Endometrial microvascular endothelial cells (primary cell): ENCODE measurements around the gene SBF2. TPM values are rescaled to one million over a fixed set of nuclear protein-coding genes. Genes with fewer than 3 reads are reported as not detected.
"Not testable (repeated sequence)": the region's sequence is repeated elsewhere in the genome, so short reads cannot be mapped to it uniquely, and the experiment has no call there.

Experiments used
- in situ Hi-C: cut with HindIII; loops from 2 replicates; pipeline ENCODE4 v1.10.0; 2017; ENCODE audit warnings: low sequenced_read_pairs, low pct_unique_long_range_greater_than_20kb; ENCODE audit errors: inconsistent ontology term
- total RNA-seq: library from RNA; depleted of rRNA; stranded (reverse); fragments of >200 nt; gene quantifications from one replicate; pipeline ENCODE4 v1.2.3, GENCODE V29; 2015; ENCODE audit errors: inconsistent ontology term

The SBF2 gene
- total RNA-seq, 1 donor from 2014 or later: 26.6 TPM

- in situ Hi-C loops: no loop called here
Observed at GRCh38 chr11:10051868-10052586, 242.0 kb downstream of the SBF2 start.

- in situ Hi-C loops: no loop called here
Observed at GRCh38 chr11:10050561-10050960, 243.5 kb downstream of the SBF2 start.

- in situ Hi-C loops: no loop called here
Observed at GRCh38 chr11:10049756-10050155, 244.3 kb downstream of the SBF2 start.

- in situ Hi-C loops: no loop called here
Observed at GRCh38 chr11:10048350-10048749, 245.7 kb downstream of the SBF2 start.

GRCh38 chr11:10044618-10045017 lies 249.4 kb downstream of the SBF2 start:
- in situ Hi-C loops: no loop called here

GRCh38 chr11:10042699-10043098 lies 251.3 kb downstream of the SBF2 start:
- in situ Hi-C loops: no loop called here

- in situ Hi-C loops: no loop called here
Observed at GRCh38 chr11:10041748-10042446, 252.1 kb downstream of the SBF2 start.

GRCh38 chr11:10041332-10041731 lies 252.7 kb downstream of the SBF2 start:
- in situ Hi-C loops: no loop called here

GRCh38 chr11:10038521-10039302 lies 255.3 kb downstream of the SBF2 start:
- in situ Hi-C loops: no loop called here

- in situ Hi-C loops: not testable (repeated sequence)
Observed at GRCh38 chr11:10035932-10036331, 258.1 kb downstream of the SBF2 start.

GRCh38 chr11:10032935-10033334 lies 261.1 kb downstream of the SBF2 start:
- in situ Hi-C loops: no loop called here

- in situ Hi-C loops: no loop called here
Observed at GRCh38 chr11:10030122-10030490, 263.9 kb downstream of the SBF2 start.

GRCh38 chr11:10029386-10030121 lies 264.5 kb downstream of the SBF2 start:
- in situ Hi-C loops: no loop called here

GRCh38 chr11:10026514-10026913 lies 267.5 kb downstream of the SBF2 start:
- in situ Hi-C loops: no loop called here

- in situ Hi-C loops: no loop called here
Observed at GRCh38 chr11:10023212-10023611, 270.8 kb downstream of the SBF2 start.

GRCh38 chr11:10022764-10023163 lies 271.3 kb downstream of the SBF2 start:
- in situ Hi-C loops: no loop called here

GRCh38 chr11:10021563-10021962 lies 272.5 kb downstream of the SBF2 start:
- in situ Hi-C loops: no loop called here

GRCh38 chr11:10019906-10020682 lies 273.9 kb downstream of the SBF2 start:
- in situ Hi-C loops: no loop called here
